Neural cell (in vitro differentiated cells): Measurements from ENCODE around the gene OR2A7.
"Not testable (repeated sequence)": the region's sequence is repeated elsewhere in the genome, so short reads cannot be mapped to it uniquely, and the experiment has no call there.

ENCODE experiments used
- CTCF ChIP-seq: fragments of 450-650 bp; IDR thresholded peaks from 2 replicates; pipeline ENCODE4 v1.5.1; 2014; ENCODE audit warnings: antibody characterized with exemption, mild to moderate bottlenecking, moderate library complexity; ENCODE audit not compliant: poor library complexity, severe bottlenecking
- POLR2AphosphoS5 ChIP-seq: IDR thresholded peaks from 2 replicates; pipeline ENCODE4 v1.6.1; 2012
- RAD21 ChIP-seq: fragments of 450-650 bp; conservative IDR thresholded peaks from 2 replicates; pipeline ENCODE4 v1.6.1; 2014; ENCODE audit warnings: antibody characterized with exemption, mild to moderate bottlenecking, moderate library complexity
- SMC3 ChIP-seq: fragments of 450-650 bp; conservative IDR thresholded peaks from 2 replicates; pipeline ENCODE4 v1.6.1; 2014; ENCODE audit warnings: antibody characterized with exemption, mild to moderate bottlenecking, moderate library complexity; ENCODE audit not compliant: poor library complexity

- not testable (repeated sequence) for TF ChIP-seq CTCF, POLR2AphosphoS5, RAD21, SMC3
Measured at GRCh38 chr7:144233039-144233438, 31.6 kb downstream of the OR2A7 start.
